ENCODE measurements around the gene KLHDC4.

- TF ChIP-seq, protein P1, sequence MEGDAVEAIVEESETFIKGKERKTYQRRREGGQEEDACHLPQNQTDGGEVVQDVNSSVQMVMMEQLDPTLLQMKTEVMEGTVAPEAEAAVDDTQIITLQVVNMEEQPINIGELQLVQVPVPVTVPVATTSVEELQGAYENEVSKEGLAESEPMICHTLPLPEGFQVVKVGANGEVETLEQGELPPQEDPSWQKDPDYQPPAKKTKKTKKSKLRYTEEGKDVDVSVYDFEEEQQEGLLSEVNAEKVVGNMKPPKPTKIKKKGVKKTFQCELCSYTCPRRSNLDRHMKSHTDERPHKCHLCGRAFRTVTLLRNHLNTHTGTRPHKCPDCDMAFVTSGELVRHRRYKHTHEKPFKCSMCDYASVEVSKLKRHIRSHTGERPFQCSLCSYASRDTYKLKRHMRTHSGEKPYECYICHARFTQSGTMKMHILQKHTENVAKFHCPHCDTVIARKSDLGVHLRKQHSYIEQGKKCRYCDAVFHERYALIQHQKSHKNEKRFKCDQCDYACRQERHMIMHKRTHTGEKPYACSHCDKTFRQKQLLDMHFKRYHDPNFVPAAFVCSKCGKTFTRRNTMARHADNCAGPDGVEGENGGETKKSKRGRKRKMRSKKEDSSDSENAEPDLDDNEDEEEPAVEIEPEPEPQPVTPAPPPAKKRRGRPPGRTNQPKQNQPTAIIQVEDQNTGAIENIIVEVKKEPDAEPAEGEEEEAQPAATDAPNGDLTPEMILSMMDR (IDR thresholded peaks at IDR 0.05): no peak
- no peak for TF ChIP-seq POLR2A (IDR thresholded peaks at IDR 0.05)
Observed at GRCh38 chr16:87666919-87667318, 98.9 kb downstream of the KLHDC4 start.
